ENCODE data around the gene CEL. TPM values are rescaled to one million over a fixed set of nuclear protein-coding genes. Genes with fewer than 3 reads are reported as not detected.
"Not testable (repeated sequence)": the region's sequence is repeated elsewhere in the genome, so short reads cannot be mapped to it uniquely, and the experiment has no call there.

The CEL gene
- 7.2 TPM for total RNA-seq
- long read RNA-seq, partial matches to known transcripts: 1 of 2 reads
- long read RNA-seq, other reads (novel, unspliced or antisense): 1 of 2 reads

DNA sequence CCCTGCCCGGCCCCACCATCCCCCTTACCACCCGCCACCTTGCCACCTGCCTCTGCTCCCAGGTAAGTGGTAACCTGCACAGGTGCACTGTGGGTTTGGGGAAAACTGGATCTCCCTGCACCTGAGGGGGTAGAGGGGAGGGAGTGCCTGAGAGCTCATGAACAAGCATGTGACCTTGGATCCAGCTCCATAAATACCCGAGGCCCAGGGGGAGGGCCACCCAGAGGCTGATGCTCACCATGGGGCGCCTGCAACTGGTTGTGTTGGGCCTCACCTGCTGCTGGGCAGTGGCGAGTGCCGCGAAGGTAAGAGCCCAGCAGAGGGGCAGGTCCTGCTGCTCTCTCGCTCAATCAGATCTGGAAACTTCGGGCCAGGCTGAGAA, at the start of gene CEL:
CEL (plus strand) TSS at position 218 of the 382 bp plus-strand sequence; CDS start at position 240, 22 bp downstream.
- peak; percentile 53 for ATAC-seq
- intact Hi-C loops (cut with micrococcal nuclease): not testable (repeated sequence)

DNA sequence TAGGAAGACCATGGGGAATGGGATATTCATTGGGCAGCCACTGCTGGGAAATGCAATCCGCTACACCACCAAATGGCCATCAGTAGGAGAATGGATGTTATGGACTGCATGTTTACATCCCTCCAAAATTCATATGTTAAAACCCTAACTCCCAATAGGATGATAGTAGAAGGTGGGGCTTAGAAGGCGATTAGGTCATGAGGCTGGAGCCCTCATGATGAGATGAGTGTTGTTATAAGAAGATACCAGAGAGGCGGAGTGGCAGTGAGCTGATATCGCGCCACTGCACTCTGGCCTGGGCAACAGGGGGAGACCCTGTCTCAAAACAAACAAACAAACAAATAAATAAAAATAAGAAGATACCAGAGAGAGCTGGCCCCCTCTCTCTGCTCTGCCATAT, 47.1 kb upstream of the CEL start:
- intact Hi-C loops (cut with micrococcal nuclease): no loop called here
- ATAC-seq (no peak), DNase-seq (no peak)

More for the DNA sequence above, at the start of gene CEL:
- not testable (repeated sequence) for DNase-seq

DNA sequence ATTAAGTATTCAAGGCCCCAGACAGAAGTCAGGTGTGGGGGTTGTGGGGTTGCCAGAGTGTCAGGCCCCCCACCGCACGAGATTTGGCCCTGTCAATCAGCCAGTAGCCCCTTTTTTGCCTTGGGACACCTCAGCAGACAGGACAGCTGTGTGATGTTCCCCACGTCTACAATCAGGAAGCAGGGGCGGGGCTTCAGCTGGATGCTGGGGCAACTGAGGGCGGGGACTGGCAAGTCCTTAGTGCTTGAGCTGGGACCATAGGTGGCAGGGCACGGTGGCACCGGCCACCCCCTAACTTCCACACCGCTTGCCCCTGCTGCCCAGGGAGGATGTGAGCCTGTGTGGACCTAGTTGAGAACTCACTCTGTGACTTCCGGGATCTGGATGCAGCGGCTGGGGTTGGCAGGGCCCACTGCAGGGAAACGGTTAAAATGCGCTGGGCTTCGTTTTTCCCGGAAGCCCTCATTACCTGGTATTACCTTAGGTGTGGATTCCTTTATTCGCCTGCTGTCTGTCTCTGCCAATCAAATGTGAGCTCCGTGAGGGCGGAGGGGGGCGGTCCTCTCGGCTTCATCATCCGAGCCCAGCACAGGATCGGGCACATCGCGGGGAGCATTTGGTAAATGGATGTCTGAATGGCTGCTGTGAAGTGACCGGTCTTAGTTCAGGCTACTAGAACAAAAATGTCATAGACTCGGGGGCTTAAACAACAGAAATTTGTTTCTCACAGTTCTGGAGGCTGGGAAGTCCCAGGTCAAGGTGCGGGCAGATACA, 38.5 kb upstream of the CEL start:
- intact Hi-C loops (cut with micrococcal nuclease): no loop called here
- no peak for DNase-seq

DNA sequence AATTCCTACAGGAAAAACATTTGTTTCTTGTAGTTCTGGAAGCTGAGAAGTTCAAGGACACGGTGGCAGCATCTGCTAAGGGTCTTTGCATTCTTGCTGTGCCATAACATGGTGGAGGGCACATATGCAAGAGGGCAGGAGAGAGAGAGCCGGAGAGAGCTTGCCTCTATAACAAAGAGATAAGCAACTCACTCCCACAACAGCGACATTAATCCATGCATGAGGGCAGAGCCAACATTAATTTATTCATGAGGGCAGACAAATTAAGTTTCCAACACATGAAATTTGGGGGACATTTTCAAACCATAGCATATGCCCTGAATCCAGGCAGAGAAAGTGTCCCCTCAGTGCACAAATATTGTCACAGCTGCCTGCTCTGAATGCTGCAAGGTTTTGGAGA, 35.4 kb upstream of the CEL start:
- no peak for DNase-seq
- ATAC-seq: no peak
- intact Hi-C loops (cut with micrococcal nuclease): no loop called here

More for the DNA sequence above, 38.5 kb upstream of the CEL start:
- peak; percentile 16 for ATAC-seq

DNA sequence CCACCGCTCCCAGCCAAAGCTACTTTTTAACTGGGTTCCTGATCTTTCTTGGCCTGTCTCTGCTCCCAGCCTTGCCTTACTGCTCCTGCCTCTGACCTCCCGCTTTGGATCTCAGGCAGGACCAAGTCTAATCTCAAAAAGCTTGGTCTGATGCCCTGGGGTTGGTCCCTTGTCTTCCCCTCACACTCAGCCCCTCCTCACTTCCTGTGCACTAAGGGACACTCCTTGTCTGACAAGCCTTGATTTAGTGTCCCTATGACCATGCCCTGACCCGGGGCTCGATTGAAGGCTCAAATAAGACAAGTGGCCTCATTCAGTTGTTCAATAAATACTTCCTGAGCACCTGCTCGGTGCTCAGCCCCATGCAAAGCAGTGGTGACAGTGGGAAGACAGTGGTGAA, 34.6 kb upstream of the CEL start:
- ATAC-seq: no peak
- no peak for DNase-seq
- intact Hi-C loops (cut with micrococcal nuclease): no loop called here

DNA sequence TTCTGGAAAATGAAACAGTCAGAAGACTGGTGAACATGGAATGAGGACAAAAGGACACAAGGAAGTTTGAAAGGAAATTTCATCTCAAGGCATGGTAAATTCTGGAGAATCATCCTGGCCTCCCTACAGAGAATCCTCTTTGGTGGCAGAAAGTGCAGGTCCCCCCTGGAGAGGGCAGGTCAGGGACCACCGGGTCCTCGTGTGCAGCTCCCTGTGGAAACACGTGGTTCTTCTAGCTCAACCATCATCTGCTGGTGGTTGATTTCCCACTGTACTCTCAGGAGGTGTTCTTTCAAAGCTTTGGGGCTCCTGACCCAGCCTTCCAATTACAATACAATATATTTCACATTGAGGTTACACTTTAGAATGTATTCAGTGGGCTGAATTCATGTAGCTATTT, 33.6 kb upstream of the CEL start:
- intact Hi-C loops (cut with micrococcal nuclease): no loop called here
- no peak for ATAC-seq
- no peak for DNase-seq

DNA sequence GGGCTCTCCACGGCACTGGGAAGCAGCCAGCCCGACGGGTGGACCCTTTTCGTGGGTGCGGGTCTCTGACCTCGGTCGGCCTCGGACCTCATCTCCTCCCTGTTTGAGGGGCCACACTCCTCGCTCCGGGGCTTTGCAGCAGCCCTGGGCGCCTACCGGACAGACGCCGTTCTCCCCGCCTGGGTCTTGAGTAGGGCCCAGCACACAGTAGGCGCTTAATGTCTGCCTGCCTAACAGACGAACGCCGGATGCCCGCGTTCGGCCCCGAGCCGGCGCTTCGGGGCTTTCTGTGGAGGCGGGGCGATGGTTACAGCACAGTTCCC, 31.8 kb upstream of the CEL start:
- intact Hi-C loops (cut with micrococcal nuclease): loop anchor here (10.0 kb wide), 1 partner anchor 115 kb away; no protein-coding TSS in a partner anchor
- DNase-seq (no peak), ATAC-seq (peak; percentile 6)

DNA sequence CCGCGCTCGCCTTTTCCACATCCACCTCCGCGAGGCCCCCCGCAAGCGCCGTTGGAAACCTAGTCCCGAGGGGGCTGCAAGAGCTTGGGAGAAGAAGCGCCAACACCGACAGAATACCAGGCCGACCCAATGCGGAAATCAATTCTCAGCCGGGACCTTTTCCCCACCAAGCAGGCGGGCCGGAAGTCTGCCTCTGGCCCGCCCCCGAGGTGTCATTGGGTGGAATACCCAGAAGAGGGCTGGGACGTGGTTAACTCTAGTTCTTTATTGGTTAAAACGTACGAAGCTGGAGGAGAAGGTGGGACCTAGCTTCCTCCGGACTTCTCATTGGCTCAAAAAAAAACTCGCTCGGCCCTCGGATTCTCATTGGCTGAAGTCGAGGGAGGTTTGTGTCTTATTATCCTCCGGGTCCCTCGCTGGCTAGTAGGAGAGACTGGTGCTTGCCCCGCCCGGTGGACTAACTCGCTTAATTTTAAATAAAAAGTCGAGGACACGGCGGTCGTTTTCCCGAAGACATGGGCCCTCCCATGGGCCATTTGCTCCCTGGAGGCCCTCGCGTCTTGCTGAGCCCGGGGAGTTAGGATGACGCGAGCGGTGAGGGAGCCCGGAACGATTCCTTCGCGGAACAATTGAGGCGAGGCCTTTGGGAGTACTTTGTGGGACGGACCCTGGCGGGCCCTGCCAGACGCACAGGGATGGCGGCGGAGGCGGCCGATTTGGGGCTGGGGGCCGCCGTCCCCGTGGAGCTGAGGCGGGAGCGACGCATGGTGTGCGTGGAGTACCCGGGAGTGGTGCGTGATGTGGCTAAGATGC, 31.3 kb upstream of the CEL start, which contains the start of gene GTF3C5:
GTF3C5 (plus strand) TSS at position 681 of the 813 bp plus-strand sequence; CDS start at position 696, 15 bp downstream.
- intact Hi-C loops (cut with micrococcal nuclease): loop anchor here (10.0 kb wide), 1 partner anchor 114 kb away; no protein-coding TSS in a partner anchor
- peak; percentile 93 for DNase-seq
- ATAC-seq: peak; percentile 98

DNA sequence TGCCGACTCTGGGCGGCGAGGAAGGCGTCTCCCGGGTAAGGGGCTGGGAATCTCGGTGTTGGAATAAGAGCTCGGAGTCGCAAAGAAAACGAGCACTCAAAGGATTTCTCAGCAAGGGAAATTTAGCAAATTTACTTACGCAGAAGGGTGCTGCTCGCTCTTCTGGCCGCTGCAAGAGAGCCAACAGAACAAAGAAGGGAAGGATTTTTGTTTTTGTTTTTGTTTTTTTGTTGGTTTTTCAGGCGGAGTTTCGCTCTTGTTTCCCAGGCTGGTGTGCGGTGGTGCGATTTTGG, 30.7 kb upstream of the CEL start:
- no peak for ATAC-seq
- intact Hi-C loops (cut with micrococcal nuclease): loop anchor here (10.0 kb wide), 1 partner anchor 114 kb away; no protein-coding TSS in a partner anchor

DNA sequence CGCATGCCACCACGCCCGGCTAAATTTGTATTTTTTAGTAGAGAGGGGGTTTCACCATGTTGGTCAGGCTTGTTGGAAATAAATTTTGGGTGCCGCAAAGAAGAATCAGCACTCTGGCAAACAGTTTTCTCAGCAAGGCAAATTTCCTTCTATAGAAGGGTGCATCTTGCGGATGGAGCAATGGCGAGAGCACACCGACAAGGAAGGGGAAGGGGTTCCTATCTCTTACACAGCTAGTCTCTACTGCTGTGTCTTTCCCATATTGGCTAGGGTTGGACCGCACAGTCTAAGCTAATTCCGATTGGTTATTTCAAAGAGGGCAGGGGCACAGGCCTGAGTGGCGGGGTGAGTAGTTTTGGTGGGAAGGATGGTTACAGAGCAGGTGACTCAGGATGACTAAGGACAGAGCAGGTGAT, 30.3 kb upstream of the CEL start:
- intact Hi-C loops (cut with micrococcal nuclease): loop anchor here (10.0 kb wide), 1 partner anchor 113 kb away; no protein-coding TSS in a partner anchor
- no peak for ATAC-seq
- DNase-seq: no peak

More for the DNA sequence above, 30.7 kb upstream of the CEL start:
- DNase-seq: no peak

DNA sequence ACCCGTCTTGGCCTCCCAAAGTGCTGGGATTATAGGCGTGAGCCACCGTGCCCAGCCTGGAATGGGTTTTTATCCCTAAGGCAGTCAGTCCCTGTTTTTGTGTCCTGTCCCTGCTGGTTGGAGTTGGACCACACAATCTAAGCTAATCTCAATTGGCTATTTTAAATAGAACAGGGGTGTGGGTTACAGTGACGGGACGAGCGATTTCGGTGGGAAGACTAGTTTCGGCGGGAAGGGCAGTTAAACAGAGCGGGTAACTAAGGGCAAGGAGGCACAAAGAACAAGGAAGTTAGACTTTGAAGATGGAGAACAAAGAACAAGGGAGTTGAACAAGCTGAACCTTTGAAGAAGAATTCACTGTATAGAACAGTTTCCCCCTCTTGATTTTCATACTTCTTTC, 29.6 kb upstream of the CEL start:
- DNase-seq: no peak
- intact Hi-C loops (cut with micrococcal nuclease): loop anchor here (10.0 kb wide), 1 partner anchor 113 kb away; no protein-coding TSS in a partner anchor
- no peak for ATAC-seq

DNA sequence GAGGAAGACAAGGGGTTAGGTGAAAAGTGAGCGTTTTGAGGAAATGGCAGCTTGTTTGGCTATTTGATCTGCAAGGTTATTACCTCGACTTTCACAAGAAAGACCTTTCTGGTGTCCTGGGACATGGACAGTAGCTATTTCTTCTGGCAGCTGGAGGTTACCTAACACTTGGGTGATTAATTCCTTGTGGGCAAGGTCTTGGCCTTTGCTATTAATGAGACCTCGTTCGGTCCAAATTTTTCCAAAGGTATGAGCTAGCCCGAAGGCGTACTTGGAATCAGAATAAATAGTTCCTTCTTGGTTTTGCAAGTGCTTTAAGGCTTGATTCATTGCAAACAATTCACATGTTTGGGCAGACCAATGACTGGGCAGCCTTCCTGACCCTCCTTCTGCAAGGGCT, 26.1 kb upstream of the CEL start:
- ATAC-seq (no peak), DNase-seq (no peak)
- intact Hi-C loops (cut with micrococcal nuclease): loop anchor here (10.0 kb wide), 1 partner anchor 109 kb away; no protein-coding TSS in a partner anchor

DNA sequence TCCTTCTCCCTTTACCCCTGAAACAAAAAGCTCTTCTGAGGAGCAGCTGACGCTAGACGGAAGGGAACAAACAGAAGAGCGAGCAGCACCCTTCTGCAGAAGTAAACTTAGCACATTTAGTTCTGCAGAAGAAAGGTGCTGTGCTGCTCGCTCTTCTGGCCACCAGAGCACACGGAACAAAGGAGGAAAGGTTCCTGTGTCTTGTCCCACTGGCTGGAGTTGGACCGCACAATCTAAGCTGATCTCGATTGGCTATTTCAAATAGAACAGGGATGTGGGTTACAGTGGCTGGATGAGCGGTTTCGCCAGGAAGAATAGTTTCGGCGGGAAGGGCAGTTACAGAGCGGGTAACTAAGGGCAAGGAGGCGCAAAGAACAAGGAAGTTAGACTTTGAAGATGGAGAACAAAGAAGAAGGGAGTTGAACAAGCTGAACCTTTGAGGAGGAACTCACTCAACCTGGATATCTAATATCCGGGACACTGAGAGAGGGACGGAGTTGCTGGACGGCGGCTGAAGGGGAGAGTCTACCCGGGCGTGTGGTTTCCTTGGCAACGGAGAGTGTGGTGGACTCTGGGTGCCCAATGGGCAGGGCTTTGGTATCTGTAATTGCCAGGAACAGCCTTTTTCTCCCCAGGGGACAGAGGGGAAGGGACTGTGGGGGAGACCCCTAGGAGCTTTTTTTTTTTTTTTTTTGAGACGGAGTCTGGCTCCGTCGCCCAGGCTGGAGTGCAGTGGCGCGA, 23.8 kb upstream of the CEL start:
- ATAC-seq (no peak), DNase-seq (no peak)
- intact Hi-C loops (cut with micrococcal nuclease): loop anchor here (10.0 kb wide), 1 partner anchor 107 kb away; no protein-coding TSS in a partner anchor

DNA sequence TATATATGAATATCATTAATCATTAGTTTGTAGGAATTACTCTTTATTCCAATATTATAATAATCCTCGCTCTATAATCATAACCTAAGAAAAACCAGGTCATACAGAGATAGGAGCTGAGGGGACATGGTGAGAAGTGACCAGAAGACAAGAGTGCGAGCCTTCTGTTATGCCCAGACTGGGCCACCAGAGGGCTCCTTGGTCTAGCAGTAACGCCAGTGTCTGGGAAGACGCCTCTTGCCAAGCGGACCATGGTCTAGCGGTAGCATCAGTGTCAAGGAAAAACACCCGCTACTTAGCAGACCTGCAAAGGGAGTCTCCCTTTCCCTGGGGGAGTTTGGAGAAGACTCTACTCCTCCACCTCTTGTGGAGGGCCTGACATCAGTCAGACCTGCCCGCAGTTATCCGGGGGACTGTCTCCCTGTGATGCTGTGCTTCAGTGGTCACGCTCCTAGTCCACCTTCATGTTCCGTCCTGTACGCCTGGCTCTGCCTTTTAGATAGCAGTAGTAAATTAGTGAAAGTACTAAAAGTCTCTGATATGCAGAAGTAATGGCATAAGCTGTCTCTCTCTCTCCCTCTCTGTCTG, 20.8 kb upstream of the CEL start:
- ATAC-seq; intact Hi-C loops (cut with micrococcal nuclease): not testable (repeated sequence)
- peak; percentile 72 for DNase-seq

DNA sequence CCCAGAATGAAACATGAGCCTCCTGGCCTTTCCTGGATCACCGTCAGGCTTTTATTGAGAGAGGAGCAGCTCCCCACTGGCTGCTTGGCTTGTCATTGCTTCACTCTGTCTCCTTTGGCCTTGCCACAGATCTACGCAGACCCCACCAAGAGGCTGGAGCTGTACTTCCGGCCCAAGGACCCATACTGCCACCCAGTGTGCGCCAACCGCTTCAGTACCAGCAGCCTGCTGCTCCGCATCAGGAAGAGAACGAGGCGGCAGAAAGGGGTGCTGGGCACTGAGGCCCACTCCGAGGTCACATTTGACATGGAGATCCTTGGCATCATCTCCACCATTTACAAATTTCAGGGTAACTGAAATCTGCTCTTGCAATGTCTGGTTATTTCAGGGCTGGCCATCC, 19.8 kb upstream of the CEL start:
- DNase-seq (peak; percentile 15), ATAC-seq (no peak)
- intact Hi-C loops (cut with micrococcal nuclease): no loop called here

DNA sequence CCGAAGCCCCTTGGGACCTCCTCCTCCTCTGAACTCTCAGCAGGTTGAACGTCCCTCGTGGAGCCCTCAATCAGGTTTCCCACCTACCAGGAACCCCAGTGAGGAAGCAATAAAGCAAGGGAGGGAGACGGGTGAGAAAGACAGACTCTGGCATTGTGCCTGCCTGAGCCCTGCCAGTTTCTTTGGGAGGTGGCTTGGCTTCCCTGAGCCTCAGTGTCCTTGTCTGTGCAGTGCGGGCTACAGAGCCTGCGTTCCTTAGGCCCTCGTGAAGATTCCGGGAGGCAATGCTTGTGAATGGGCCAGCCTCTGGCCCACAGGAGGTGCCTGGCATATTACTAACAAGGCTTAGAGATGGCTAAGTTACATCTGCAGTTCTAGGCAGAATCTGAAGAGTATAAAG, 19.1 kb upstream of the CEL start:
- intact Hi-C loops (cut with micrococcal nuclease): no loop called here
- ATAC-seq: no peak
- DNase-seq: no peak

DNA sequence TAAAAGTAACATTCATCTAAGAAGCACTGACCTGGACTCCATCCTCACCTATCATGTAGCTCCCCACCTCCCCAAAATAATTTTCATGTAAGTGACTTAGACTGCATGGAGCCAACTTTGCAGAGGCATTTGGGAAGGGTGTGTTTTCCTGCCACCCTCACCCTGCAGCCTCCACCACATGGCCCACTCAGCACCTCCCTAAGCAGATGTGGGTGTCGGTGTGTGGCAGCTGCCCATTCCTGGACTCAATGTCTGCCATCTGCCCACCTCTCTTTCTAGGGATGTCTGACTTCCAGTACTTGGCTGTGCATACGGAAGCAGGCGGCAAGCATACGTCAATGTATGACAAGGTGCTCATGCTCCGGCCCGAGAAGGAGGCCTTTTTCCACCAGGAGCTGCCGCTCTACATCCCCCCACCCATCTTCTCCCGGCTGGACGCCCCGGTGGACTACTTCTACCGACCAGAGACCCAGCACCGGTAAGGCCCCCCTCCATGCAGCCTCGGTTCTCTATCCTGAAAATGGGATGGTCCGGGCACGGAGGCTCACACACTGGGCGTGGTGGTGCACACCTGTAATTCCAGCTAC, 18.2 kb upstream of the CEL start:
- intact Hi-C loops (cut with micrococcal nuclease): no loop called here
- no peak for DNase-seq
- no peak for ATAC-seq

DNA sequence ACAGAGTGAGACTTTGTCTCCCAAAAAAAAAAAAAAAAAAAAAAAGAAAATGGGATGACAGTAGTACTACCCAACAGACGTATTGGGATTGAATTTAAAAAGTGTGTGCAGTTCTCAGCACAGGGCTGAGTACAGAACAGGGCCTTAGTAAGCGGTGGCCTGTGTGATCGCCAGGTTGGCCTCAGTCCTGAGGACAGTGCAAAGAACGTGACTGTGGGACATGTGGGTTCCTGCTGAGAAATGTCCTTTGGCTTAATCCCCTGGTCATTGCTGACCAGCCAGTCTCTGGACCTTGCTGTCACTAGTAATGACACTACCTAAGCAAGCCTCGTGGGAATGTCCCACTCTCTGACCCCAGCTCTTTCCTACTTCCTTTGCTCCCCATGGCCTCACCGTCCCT, 17.7 kb upstream of the CEL start:
- DNase-seq: no peak
- intact Hi-C loops (cut with micrococcal nuclease): no loop called here
- ATAC-seq: no peak

DNA sequence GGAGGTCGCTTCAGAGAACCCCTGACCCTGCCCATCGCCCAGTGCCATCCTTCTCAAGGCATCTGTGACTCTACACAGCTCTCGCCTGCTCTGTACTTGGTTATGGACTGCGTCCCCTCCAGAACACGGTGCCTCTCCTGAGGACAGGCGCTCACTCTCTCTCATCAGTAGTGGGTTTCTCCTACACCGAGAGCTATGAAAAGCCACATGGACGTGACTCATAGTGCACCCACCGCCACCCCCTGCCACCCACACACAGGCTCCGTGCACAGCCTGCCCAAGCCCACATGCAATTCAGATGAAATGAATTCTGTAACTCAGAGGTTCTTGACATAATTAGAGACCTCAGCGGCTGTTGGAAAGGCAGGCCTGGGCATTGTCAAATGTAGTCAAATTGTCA, 17.1 kb upstream of the CEL start:
- ATAC-seq: no peak
- peak; percentile 4 for DNase-seq
- intact Hi-C loops (cut with micrococcal nuclease): no loop called here
